GM12891 (cell line): ENCODE results near the gene SLC66A2.

Experiments used
- POLR2A ChIP-seq: IDR thresholded peaks from 2 replicates; pipeline ENCODE4 v1.6.1; 2011; ENCODE audit warnings: low read depth, low read length, control low read depth
- POLR2AphosphoS5 ChIP-seq: IDR thresholded peaks from 2 replicates; pipeline ENCODE4 v1.6.1; 2011; ENCODE audit warnings: low read depth, low read length, control low read depth
- TAF1 ChIP-seq: IDR thresholded peaks from 2 replicates; pipeline ENCODE4 v1.6.1; 2011; ENCODE audit warnings: low read depth, low read length, control low read depth

DNA sequence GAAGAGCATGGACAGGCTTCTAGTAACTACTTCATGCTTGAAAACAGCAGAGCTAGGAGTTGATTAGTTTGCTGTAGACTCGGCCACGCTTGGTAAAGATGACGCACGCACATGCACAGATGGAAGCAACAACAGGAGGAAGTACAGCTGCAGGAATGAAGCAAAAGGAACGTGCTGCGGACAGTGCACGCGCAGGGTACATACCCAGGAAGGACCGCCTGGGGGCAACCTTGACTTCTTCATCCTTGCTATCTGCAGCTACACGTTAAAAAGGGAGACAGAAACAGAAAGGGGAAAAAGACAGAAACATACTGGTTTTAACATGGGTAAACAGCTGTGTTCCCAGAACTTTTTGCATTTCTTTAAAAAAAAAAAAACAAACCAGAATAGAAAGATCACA, 17.7 kb downstream of the SLC66A2 start:
- TF ChIP-seq TAF1 (no peak), POLR2AphosphoS5 (no peak), POLR2A (no peak)
